Nephron progenitor cell (in vitro differentiated cells): Measurements from ENCODE around the gene DGCR2.

Source experiments
- DNase-seq: peaks from one replicate; pipeline ENCODE4 v3.0.0; 2021
- H3K27ac Mint-ChIP-seq: 2 replicates; pipeline ENCODE4 v1.8.0; 2021; ENCODE audit warnings: mild to moderate bottlenecking, moderate library complexity, mixed read lengths
- H3K27me3 Mint-ChIP-seq: 2 replicates; pipeline ENCODE4 v1.8.0; 2021; ENCODE audit warnings: mild to moderate bottlenecking, low read depth, mixed read lengths; ENCODE audit not compliant: poor library complexity
- H3K36me3 Mint-ChIP-seq: 2 replicates; pipeline ENCODE4 v1.8.0; 2021; ENCODE audit warnings: low read depth, mixed read lengths
- H3K4me1 Mint-ChIP-seq: 2 replicates; pipeline ENCODE4 v1.8.0; 2021; ENCODE audit warnings: mixed read lengths
- H3K4me3 Mint-ChIP-seq: 2 replicates; pipeline ENCODE4 v1.8.0; 2021; ENCODE audit warnings: mild to moderate bottlenecking, moderate library complexity, mixed read lengths
- H3K9me3 Mint-ChIP-seq: 2 replicates; pipeline ENCODE4 v1.8.0; 2021; ENCODE audit warnings: mild to moderate bottlenecking, moderate library complexity, mixed read lengths
- TF ChIP-seq, protein P1 (sequence below): fragments of 200-600 bp; sonication (generic); IDR thresholded peaks from 2 replicates; pipeline ENCODE4 v1.5.0; 2021; ENCODE audit warnings: antibody characterized with exemption

Gene DGCR2

DNA sequence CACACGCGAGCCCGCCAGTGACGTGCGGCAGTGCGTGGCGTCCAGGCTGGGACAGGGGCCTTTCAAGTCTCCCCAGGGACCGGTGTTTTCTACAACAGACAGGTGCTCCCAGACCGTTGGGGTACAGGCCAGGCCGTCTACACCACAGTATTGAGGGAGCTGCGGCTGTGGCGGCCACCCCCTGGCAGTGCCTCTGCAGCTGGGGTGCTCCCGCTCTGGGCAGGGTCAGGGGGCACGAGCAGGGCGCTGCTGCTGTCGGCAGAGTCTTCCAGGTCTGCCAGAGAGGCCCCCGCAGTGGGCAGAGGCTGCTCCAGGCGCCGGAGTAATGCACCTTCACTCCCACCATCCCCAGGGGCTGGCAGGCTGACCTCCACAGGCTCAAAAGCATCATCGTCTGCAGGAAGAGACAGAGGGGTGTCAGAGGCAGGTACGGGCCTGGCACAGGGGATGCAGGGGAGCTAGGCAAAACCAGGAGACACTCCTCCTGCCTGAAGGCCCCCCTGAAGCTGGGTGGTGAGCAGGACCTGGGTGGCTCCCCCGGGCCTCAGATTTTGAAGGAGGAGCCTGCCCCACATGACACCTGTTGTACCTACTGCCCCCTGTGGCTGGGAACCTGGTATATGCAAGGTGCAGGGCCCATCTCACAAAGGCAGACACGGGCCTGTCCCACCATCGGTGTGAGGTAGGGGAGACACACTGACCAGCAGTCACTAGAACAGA, 83.3 kb downstream of the DGCR2 start:
- H3K27me3 Mint-ChIP-seq: no peaks in the 10 kb centered on the region
- no peak for DNase-seq
- H3K4me3 Mint-ChIP-seq: no peak overlapping the region
- TF ChIP-seq, protein P1, sequence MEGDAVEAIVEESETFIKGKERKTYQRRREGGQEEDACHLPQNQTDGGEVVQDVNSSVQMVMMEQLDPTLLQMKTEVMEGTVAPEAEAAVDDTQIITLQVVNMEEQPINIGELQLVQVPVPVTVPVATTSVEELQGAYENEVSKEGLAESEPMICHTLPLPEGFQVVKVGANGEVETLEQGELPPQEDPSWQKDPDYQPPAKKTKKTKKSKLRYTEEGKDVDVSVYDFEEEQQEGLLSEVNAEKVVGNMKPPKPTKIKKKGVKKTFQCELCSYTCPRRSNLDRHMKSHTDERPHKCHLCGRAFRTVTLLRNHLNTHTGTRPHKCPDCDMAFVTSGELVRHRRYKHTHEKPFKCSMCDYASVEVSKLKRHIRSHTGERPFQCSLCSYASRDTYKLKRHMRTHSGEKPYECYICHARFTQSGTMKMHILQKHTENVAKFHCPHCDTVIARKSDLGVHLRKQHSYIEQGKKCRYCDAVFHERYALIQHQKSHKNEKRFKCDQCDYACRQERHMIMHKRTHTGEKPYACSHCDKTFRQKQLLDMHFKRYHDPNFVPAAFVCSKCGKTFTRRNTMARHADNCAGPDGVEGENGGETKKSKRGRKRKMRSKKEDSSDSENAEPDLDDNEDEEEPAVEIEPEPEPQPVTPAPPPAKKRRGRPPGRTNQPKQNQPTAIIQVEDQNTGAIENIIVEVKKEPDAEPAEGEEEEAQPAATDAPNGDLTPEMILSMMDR: no peak
- H3K9me3 Mint-ChIP-seq: no peaks in the 10 kb centered on the region
- peaks cover 9% of the 10 kb centered on the region for H3K36me3 Mint-ChIP-seq
- H3K27ac Mint-ChIP-seq: no peak overlapping the region
- no peaks in the 10 kb centered on the region for H3K4me1 Mint-ChIP-seq

DNA sequence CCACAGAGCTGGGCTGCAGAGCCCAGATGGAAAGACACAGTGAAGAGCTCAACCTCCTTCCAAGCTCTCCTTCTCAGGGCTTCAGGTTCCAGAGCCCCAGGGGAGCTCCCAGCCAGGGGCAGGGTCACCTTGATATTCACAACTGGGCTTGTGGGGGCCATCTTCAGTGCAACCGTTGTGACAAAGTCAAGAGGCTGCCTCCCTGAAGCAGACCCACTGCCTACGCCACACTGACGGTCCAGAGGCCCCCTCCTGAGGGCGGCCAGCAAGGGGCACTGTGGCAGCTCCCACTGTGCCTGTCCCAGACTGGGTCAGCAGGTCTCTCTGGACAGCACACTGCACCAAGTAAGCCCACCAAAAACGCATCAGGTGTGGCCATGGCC, 84.1 kb downstream of the DGCR2 start:
- no peak for DNase-seq
- Mint-ChIP-seq H3K4me3 (no peak overlapping the region), H3K27ac (no peak overlapping the region), H3K27me3 (peaks cover 2% of the 10 kb centered on the region), H3K4me1 (no peaks in the 10 kb centered on the region), H3K36me3 (peaks cover 9% of the 10 kb centered on the region), H3K9me3 (no peaks in the 10 kb centered on the region)
- TF ChIP-seq, protein P1: no peak

DNA sequence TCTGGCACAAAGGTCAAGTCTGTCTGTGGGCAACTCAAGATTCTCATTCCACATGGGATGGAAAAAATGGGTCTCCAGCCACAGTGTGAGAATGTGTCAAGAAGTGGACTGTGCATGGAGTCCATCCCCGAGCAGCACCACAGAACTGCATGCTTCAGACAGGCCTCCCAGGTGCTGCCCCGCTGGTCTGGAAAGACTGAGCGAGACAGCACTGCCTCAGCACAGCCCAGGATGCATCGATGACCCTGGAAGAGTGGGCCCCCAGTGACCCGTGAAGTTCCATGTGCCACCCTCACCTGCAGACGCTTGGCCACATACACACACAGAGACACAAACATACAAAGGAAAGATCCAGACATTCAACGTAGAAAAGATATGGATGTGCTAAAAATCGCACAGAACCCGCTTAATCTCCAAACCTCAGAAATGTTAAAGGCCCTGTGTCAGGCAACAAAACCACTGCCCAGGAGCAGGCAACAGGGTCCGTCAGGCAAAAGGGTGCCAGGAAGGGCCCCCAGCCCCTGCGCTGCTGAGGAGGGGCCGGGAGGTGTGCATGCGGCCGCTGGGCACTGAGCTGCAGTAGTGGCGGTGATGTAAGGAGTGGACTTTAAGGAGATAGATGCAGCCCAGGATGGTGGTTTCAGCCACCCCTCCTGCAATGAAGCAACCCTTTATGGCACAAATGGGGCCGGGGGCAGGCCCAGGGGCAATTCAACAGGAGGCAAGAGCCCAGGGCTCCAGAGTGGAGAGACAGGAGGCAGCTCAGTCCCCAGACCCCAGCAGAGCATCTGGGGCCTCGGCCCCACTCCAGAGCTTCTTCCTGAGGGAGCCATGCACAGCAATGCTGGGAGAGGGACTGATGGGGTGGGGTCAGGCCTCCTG, 84.7 kb downstream of the DGCR2 start:
- no peaks in the 10 kb centered on the region for H3K4me1 Mint-ChIP-seq
- DNase-seq: no peak
- TF ChIP-seq, protein P1: no peak
- H3K27me3 Mint-ChIP-seq: peaks cover 8% of the 10 kb centered on the region
- no peak overlapping the region for H3K27ac Mint-ChIP-seq
- no peak overlapping the region for H3K4me3 Mint-ChIP-seq
- peaks cover 9% of the 10 kb centered on the region for H3K36me3 Mint-ChIP-seq
- H3K9me3 Mint-ChIP-seq: no peaks in the 10 kb centered on the region

DNA sequence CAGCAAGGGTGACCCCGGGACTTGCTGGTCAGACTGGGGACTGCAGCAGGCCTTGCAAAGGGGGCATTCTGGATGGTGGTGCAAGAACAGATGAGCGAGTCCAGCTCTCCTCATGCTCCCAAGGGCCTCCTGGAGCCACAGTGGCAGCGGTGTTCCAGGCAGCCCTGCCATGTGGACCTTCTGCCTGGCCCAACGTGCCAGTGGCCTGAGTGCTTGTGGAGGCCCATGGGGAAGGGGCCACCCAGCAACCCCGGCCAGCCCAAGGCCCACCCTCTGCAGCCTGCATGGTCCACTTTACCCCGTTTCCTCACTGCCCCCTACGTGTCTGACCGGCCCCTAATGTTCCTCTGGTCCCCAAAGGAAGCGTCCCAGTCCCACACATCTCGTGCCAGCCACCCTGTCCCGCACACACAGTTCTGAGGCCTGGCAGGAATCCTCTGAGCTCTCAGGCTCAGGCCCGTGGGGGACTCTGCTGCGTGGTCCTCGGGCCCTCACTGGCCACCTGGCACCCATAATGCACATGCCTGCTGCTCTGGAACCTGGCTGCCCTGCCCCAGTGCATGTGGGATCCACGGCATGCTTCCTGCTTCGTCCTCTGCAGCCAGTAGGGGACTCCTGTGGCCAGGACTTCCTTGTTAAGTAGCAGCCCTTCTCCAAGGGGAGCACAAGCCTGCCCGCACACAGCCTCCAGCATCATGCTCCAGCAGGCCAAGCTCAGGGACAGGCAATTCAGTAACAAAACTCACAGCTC, 85.5 kb downstream of the DGCR2 start:
- no peaks in the 10 kb centered on the region for H3K9me3 Mint-ChIP-seq
- no peak overlapping the region for H3K27ac Mint-ChIP-seq
- no peak overlapping the region for H3K4me3 Mint-ChIP-seq
- peaks cover 5% of the 10 kb centered on the region for H3K36me3 Mint-ChIP-seq
- no peak for DNase-seq
- TF ChIP-seq, protein P1: no peak
- H3K27me3 Mint-ChIP-seq: peaks cover 13% of the 10 kb centered on the region
- no peaks in the 10 kb centered on the region for H3K4me1 Mint-ChIP-seq

DNA sequence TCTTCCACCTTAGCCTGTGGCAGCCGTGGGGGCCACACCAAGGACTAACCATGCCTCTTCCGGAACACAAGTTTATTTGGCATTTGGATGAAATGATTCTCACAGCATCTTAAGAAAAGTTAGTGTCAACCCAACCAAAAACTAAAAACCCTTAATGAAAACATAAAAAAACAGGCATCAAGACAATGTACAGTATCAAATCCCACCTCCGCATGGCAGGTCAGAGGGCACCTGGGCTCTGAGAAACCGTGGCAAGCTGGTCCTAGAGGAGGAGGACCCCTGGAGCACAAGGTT, 86.0 kb downstream of the DGCR2 start:
- Mint-ChIP-seq H3K4me3 (no peak overlapping the region), H3K4me1 (no peaks in the 10 kb centered on the region), H3K36me3 (peaks cover 5% of the 10 kb centered on the region), H3K27ac (no peak overlapping the region), H3K27me3 (peaks cover 19% of the 10 kb centered on the region), H3K9me3 (no peaks in the 10 kb centered on the region)
- DNase-seq: no peak
- TF ChIP-seq, protein P1: no peak
